Fibroblast of villous mesenchyme (primary cell): ENCODE measurements around the gene FAM174C. TPM values are rescaled to one million over a fixed set of nuclear protein-coding genes. Genes with fewer than 3 reads are reported as not detected.

Source experiments
- DNase-seq: peaks from one replicate; pipeline ENCODE4 v3.0.0-alpha.2; 2010; ENCODE audit warnings: low read depth
- H3K4me3 ChIP-seq: 2 replicates; pipeline ENCODE4 v1.5.1; 2011; ENCODE audit warnings: low read depth, mild to moderate bottlenecking, low read length
- total RNA-seq: library from RNA; depleted of rRNA; stranded (reverse); fragments of >200 nt; gene quantifications from 2 replicates; pipeline ENCODE4 v1.2.3, GENCODE V29; 2012
- TF ChIP-seq, protein P1 (sequence below): IDR thresholded peaks from 2 replicates; pipeline ENCODE4 v1.5.1; 2012; ENCODE audit warnings: low read depth, mild to moderate bottlenecking, low read length; ENCODE audit not compliant: insufficient read depth

FAM174C gene
- total RNA-seq, 1 donor = 17.3 TPM

DNA sequence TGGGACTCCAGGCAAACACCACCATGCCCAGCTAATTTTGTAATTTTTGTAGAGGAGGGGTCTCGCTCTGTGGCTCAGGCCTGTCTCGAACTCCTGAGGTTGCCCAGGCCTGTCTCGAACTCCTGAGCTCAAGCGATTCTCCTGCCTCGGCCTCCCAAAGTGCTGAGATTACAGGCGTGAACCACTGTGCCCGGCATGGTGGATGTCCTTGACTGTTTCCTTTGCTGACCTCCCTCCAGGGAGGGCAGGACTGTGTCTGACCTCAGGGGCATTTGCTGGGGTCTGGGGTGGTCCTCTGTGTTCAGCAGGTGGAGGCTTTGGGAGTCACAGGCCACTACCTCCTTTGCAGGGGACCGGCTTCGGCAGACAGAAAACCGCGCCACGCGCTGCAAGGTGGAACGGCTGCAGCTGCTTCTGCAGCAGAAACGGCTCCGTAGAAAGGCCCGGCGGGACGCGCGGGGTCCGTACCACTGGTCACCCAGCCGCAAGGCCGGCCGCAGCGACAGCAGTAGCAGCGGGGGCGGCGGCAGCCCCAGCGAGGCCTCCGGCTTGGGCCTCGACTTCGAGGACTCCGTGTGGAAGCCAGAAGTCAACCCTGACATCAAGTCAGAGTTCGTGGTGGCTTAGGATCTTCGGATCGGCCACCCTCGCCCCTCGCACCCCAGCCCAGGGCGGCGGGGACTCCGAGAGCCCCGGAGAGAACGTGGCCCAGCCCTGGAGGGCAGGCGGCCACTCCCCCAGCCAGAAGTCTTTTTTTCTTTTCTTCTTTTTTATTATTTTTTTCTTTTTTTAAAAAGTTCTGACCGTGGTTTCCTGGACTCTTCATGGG, 18.5 kb upstream of the FAM174C start:
- DNase-seq = no peak
- TF ChIP-seq, protein P1, sequence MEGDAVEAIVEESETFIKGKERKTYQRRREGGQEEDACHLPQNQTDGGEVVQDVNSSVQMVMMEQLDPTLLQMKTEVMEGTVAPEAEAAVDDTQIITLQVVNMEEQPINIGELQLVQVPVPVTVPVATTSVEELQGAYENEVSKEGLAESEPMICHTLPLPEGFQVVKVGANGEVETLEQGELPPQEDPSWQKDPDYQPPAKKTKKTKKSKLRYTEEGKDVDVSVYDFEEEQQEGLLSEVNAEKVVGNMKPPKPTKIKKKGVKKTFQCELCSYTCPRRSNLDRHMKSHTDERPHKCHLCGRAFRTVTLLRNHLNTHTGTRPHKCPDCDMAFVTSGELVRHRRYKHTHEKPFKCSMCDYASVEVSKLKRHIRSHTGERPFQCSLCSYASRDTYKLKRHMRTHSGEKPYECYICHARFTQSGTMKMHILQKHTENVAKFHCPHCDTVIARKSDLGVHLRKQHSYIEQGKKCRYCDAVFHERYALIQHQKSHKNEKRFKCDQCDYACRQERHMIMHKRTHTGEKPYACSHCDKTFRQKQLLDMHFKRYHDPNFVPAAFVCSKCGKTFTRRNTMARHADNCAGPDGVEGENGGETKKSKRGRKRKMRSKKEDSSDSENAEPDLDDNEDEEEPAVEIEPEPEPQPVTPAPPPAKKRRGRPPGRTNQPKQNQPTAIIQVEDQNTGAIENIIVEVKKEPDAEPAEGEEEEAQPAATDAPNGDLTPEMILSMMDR = no peak
- no peak overlapping the region for H3K4me3 ChIP-seq

DNA sequence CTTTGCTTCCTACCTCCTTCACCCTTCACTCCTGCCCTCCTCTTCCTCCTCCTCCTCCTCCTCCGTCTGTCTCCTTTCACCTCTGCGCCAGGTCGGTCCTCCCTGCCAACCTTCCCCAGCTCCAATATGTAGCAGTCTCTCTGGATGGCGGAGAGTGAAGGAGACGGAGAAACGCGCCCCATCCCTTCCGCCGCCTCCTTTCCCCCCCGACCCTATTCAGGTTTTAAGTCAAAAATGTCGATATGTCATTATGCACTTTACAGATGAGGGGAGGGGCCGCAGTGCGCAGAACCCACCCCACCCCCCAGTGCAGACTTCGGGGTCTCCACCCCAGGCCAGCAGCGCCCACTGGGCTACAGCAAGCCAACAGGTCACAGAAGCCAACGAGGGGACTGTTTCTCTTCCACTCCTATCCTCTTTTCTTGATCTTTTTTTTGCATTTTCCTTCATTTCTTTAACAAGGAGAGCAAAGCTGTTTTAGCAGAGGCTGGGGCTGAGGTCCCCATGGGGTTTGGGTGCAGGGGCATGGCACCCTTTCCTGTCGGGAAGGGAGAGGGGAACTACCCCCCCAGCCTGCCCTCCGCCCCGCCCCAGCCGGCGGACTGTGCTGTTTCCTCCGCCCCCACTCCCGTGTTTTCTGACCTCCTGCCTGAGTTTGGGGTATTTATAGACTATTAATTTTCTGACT, 17.7 kb upstream of the FAM174C start:
- no peak for DNase-seq
- no peak overlapping the region for H3K4me3 ChIP-seq
- TF ChIP-seq, protein P1 = no peak

DNA sequence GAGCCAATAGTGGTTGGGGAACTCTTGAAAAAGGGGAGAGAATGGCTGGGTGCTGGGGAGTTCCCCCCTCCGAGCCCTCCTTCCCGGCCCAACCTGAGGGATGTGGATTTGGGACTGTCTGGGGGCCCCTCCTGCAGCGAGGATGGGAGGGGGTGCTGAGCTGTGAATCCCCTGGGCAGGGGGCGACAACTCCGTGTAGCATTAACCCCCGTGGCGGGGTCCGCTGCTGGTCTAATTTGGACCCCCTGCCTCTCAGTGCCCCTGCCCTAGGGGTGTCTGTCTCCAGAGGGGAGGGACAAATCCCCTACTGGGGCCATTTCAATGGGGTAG, 17.2 kb upstream of the FAM174C start:
- DNase-seq = no peak
- TF ChIP-seq, protein P1 = no peak
- H3K4me3 ChIP-seq = no peak overlapping the region

DNA sequence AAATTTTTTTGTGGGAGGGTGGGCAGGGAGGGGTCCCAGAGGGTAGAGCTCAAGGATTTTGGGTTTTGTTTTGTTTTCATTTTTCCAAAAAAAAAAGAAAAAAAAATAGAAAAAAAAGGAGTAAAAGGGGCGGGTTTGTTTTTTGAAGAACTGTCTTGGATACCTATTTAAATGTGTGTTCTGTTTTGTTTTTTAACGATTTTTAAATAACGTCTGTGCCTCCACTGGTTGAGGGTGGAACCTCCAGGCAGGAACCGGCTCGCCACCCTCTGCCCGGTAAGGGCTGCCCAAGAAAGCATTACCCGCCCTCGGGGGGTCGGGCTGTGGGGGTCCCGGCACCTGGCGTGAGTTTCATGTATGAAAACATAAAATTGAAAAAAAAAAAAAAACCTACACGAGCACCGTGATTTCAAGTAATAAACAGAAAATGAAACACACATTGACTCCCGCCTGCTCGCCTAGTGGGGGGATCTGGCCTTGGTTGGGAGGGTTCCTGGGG, 16.6 kb upstream of the FAM174C start:
- TF ChIP-seq, protein P1 = no peak

DNA sequence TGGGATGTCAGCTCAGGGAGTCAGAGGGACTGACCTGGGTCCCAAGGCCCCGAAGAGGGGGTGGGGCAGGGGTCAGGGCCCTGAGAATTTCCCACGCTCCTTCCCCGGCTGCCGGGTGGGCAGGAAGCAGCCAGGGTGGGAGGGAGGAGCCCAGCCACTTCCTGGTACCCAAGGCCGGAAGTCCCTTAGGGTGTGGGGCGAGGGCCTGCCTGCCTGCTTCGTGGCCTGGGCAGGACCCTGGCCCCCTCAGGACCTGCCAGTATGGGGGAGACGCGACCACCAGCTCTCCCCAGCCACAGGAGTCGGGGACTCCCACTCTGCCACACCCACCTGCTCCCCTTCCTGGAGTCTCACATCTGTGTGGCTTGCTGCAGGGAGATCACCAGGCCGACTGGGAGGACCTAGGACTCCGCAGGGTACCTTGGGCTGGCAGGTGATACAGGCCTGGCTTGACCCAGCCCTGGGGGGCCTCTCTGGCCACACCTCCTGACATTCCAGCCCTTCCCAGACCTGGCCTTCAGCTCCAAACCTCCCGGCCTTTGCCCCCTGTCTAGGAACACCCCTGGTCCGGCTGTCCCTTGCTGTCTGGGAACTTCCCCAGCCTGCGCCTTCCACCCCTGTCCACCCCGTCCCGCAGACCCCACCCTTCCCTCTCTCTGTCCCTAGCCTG, 16.0 kb upstream of the FAM174C start:
- DNase-seq = peak; percentile 80
- TF ChIP-seq, protein P1 = no peak
- H3K4me3 ChIP-seq = no peak overlapping the region

More for the DNA sequence above, 16.6 kb upstream of the FAM174C start:
- no peak overlapping the region for H3K4me3 ChIP-seq
- no peak for DNase-seq

DNA sequence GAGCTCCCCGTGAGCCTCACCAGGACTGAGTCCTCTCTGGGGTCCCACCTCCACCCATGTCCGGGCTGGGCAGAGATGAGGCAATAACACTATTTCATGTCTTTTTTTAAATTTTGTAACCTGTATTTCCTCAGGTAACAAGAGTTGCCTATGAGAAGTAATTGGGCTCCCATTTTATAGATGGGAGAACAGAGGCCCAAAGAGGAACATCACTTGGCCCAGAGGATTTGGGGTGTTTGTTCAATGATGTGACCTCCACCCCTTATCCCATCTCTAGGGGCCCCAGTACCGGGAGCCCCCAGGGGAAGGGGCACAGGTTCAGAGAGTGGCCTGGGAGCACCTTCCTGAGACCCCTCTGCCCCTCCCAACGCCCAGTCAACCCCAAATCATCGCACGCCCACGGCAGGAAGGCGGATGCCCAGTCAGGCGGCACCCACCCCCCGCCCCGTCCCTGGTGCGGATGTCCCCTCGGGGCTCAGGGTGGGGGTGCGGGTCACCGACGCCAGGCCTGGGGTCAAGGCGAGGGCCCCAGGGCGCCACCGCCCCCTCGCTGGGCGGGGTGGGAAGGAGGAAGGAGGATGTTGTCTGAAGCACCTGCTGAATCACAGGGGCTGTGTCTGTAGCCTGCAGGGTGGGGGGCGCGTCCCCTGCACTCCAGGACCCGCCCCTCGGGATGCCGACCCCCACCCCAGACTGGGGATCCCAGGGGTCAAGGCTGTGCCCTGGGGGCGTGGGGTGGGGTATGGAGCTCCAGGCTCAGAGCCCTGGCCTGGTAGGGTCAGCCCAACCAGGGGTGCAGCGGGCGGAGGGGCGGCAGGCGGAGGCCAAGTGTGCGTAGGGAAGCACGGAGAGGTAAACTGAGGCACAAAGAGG, 15.2 kb upstream of the FAM174C start:
- TF ChIP-seq, protein P1 = no peak
- no peak for DNase-seq
- peak overlapping the region; percentile 39 for H3K4me3 ChIP-seq
